PC-9 (cell line): ENCODE data around the gene RRBP1.

Source experiments
- EZH2 ChIP-seq: fragments of 200-600 bp; sonication (generic); IDR thresholded peaks from 2 replicates; pipeline ENCODE4 v1.8.0; 2017; ENCODE audit warnings: antibody characterized with exemption, low read depth
- TF ChIP-seq, protein P1 (sequence below): fragments of 200-600 bp; sonication (generic); conservative IDR thresholded peaks from 2 replicates; pipeline ENCODE4 v1.6.1; 2017; ENCODE audit warnings: mixed run types, antibody characterized with exemption, mild to moderate bottlenecking, moderate library complexity

DNA sequence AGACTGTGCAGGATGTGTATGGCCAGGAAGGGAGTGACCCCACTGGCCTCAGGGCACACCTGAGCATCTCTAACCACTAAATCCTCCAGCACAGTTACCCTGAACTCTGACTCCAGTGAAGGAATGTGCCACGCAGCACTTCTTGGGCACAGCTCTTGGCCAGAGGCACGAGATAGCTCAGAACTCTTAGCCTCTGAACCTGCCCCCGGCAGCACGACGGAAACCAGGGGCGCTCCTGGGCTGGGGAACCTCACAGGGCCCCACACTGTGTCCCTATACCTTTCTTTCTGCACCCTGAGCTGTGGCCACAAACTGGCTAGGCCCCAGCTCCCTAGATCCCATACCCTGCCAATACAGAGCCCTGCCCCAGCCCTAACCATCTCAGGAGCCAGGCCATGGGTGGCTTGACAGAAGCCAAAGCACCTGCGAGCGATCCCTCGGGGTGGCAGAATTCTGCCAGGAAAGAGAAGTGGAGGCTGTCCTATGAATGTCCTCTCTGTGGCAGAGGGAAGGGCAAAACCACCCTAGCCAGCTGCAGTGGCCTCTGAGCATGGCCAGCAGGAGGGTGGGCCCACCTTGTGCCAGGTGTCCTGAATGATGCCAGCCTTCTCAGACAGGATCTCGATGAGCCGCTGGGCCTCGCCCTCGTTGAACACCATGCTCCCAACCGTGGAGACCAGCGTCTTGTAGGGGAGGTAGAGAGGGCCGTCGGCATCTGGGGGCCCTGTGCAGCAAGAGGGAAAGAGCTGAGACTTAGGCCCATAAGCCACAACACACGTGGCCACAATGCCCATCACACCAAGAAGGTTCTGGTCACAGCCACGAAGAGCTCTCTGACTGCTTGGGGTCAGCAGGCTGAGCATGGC is 39.4 kb downstream of the RRBP1 start:
- TF ChIP-seq, protein P1, sequence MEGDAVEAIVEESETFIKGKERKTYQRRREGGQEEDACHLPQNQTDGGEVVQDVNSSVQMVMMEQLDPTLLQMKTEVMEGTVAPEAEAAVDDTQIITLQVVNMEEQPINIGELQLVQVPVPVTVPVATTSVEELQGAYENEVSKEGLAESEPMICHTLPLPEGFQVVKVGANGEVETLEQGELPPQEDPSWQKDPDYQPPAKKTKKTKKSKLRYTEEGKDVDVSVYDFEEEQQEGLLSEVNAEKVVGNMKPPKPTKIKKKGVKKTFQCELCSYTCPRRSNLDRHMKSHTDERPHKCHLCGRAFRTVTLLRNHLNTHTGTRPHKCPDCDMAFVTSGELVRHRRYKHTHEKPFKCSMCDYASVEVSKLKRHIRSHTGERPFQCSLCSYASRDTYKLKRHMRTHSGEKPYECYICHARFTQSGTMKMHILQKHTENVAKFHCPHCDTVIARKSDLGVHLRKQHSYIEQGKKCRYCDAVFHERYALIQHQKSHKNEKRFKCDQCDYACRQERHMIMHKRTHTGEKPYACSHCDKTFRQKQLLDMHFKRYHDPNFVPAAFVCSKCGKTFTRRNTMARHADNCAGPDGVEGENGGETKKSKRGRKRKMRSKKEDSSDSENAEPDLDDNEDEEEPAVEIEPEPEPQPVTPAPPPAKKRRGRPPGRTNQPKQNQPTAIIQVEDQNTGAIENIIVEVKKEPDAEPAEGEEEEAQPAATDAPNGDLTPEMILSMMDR = no peak
- no peak for TF ChIP-seq EZH2
